ENCODE data around the gene BACH2.
"Not testable (repeated sequence)": the region's sequence is repeated elsewhere in the genome, so short reads cannot be mapped to it uniquely, and the experiment has no call there.

BACH2 gene

DNA sequence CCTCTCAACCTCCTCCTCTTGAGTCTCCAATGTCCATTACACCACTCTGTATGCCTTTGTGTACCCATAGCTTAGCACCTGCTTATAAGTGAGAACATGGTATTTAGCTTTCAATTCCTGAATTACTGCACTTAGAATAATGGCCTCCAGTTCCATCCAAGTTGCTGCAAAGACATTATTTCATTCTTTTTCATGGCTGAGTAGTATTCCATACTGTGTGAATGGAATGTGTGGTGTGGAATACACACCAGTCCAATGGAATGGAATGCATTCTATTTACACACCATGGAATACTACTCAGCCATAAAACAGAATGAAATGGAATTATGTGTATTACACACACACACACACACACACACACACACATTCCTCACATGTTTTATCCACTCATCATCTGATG lies 116.1 kb downstream of the BACH2 start:
- DNase-seq (ENCODE audit: low spot score): no peak

- DNase-seq (ENCODE audit: low spot score): no peak
Measured at GRCh38 chr6:90179190-90180169, 117.2 kb downstream of the BACH2 start.

GRCh38 chr6:90178384-90178855 lies 118.2 kb downstream of the BACH2 start:
- DNase-seq (ENCODE audit: low spot score): no peak

DNA sequence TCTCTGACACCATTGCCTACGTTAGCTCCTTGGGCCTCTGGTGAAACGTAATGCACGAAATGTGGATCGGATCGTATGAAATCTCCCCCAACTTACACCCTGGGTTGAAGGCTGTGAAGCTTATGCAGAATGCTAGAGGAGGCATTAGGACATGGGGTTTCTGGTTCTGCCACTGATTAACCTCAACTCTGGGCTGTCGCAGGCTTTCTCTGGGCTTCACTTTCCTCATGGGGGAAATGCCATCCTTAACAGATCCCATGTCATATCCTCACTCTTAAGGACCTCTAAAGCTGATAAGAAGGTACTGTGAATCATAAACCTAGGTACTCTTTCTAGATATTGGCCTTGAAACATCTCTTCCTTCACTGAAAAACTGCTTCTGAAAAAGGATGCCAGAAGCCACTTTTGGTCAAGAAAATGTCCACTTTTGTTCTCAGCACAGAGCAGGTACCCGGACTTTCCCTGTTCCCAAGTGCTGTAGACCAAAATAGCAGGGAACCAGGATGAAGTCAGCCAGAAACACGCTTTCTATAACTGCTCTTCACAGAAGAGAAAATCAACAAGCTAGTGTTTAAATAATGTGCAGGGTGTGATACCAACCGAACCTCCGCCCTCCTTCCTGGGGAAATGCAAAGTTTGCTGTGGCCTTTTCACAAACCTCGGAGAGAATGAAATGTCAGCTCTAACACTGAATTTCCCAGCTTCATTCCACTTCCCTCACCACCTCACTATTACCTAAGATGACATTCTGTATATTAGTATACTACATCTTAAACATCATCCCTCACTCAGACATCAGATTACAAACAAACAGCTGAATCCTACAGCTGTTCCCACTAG lies 118.9 kb downstream of the BACH2 start:
- DNase-seq (ENCODE audit: low spot score): no peak

GRCh38 chr6:90175627-90176538 lies 120.8 kb downstream of the BACH2 start:
- DNase-seq (ENCODE audit: low spot score): no peak

DNA sequence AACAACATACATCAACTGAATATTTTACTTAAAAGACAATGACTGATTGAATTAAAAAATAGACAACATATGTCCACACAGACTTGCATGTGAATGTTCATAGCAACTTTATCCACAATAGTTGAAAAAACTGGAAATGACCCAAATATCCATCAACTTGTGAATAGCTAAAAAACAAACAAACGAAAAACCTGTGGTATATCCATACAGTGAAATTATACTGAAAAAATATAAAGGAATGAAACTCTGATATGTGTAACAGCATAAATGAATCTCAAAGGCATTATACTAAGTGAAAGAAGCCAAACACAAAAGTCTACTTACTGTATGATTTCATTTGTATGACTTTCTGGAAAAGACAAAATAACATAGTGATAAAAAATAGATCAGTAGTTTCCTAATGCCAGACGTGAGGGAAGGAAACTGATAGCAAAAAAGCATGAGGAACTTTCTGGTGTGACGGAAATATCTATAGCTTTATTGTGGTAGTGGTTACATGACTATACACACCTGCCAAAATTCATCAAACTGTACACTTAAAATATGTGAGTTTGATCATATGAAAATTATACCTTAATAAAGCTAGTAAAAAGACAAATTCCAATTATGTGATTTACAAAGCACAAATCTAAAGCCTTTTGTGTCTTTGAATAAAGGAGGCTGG lies 123.2 kb downstream of the BACH2 start:
- DNase-seq (ENCODE audit: low spot score): no peak

- no peak for DNase-seq (ENCODE audit: low spot score)
Measured at GRCh38 chr6:90170601-90171000, 126.0 kb downstream of the BACH2 start.

GRCh38 chr6:90169374-90169773 lies 127.3 kb downstream of the BACH2 start:
- DNase-seq (ENCODE audit: low spot score): no peak

GRCh38 chr6:90168693-90169131 lies 127.9 kb downstream of the BACH2 start:
- no peak for DNase-seq (ENCODE audit: low spot score)

- DNase-seq (ENCODE audit: low spot score): no peak
Measured at GRCh38 chr6:90167514-90168379, 128.9 kb downstream of the BACH2 start.

DNA sequence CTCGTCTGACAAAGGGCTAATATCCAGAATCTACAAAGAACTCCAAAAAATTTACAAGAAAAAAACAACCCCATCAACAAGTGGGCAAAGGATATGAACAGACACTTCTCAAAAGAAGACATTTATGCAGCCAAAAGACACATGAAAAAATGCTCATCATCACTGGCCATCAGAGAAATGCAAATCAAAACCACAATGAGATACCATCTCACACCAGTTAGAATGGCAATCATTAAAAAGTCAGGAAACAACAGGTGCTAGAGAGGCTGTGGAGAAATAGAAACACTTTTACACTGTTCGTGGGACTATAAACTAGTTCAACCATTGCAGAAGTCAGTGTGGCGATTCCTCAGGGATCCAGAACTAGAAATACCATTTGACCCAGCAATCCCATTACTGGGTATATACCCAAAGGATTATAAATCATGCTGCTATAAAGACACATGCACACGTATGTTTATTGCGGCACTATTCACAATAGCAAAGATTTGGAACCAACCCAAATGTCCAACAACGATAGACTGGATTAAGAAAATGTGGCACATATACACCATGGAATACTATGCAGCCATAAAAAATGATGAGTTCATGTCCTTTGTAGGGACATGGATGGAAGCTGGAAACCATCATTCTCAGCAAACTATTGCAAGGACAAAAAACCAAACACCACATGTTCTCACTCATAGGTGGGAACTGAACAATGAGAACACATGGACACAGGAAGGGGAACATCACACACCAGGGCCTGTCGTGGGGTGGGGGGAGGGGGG lies 130.3 kb downstream of the BACH2 start:
- not testable (repeated sequence) for DNase-seq (ENCODE audit: low spot score)

DNA sequence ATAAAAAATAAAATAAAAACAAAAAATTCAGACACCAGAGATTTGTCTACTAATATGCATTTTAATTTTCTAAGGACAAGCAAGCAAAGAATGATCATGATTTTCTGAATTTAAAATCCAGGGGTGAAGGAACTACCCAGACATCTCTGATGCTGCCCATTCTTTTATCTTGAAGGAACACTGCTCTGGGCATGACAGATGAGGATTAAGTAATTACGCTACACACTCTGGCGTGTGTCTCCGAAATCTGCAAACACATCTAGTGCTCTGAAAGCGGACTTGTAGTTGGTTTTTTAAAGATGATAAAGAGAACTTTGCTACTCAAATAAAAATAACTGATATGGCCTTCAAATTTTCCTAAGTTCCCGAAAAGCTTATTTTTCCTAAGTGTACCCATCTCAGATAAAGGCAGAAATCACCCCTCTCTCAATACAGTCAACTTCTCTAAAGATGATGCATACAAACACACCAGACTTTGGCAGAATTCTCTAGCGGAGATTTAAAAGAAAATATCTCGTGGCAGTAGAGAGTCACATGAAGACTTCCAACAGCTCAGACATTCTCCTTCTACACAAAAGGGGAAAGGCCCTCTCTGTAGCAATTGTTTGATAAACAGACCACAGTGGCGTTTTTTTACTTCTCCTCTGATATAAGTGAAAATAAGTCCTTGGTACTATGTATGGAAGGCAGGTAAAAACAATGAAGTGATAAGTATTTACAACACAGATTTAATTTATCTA lies 133.8 kb downstream of the BACH2 start:
- DNase-seq (ENCODE audit: low spot score): no peak

DNA sequence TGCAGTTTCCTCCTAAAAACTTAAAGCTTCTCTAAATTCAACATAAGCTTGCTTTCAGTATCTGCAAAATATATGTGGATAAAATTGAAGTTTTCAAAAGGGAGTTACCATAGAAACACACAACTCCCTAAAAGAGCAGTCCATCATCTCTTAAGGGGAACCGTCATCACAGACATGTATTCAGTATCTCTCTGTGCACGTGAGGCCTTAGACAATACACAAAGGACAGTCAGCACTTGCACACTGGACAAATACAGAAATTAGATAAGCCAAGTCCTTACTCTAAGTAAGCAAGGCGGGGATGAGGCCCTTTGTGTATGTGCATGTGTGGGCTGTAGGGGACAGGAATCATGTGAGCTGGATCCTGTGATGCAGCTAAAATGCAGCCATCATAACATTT lies 136.6 kb downstream of the BACH2 start:
- no peak for DNase-seq (ENCODE audit: low spot score)

DNA sequence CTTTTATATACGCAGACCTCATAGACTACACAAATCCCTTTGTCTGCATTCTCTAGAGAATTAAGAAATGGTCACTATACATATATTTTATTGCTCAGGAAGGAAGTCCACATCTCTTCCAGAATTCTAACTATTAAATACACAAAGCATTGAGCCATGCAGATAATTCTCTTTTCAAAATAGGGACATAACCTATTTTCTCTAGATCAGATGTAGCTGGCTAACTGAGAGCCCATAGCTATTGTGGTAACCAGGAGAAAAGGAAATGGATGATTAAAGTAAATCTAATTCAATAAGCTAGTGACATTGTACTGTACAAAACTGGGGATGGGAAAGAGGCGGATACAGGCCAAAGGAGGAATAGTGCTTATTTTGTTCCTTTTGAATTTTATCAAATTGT lies 137.2 kb downstream of the BACH2 start:
- DNase-seq (ENCODE audit: low spot score): no peak

DNA sequence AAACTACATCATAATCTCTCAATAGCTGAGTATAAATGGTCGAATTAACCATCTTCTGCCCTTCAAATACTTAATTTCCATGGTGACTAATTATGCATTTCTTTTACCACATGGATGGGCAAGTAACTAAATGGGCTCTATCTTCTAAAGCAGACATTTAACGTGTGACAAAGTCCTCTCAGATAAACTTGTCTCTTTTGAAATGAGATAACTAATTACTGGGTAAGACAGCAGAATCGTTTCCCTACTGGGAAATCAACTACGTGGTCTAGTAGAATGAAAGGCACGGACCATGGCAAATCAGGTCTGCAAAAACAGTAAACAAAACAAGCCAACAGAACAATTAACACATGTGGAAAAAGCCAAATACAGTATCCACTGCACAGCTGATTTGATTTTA lies 137.7 kb downstream of the BACH2 start:
- DNase-seq (ENCODE audit: low spot score): no peak

- DNase-seq (ENCODE audit: low spot score): no peak
Measured at GRCh38 chr6:90157441-90157840, 139.2 kb downstream of the BACH2 start.

- no peak for DNase-seq (ENCODE audit: low spot score)
Measured at GRCh38 chr6:90156861-90157260, 139.8 kb downstream of the BACH2 start.

- no peak for DNase-seq (ENCODE audit: low spot score)
Measured at GRCh38 chr6:90154755-90155470, 141.7 kb downstream of the BACH2 start.

Measured in LoVo (cell line).